GM21825 (cell line): ENCODE results near the gene OPRM1.
"Not testable (repeated sequence)": the region's sequence is repeated elsewhere in the genome, so short reads cannot be mapped to it uniquely, and the experiment has no call there.

Experiments
- ATAC-seq: cut with Tn5 transposase; IDR thresholded peaks from one replicate; pipeline ENCODE4 v1.9.1; 2021; ENCODE audit warnings: mild to moderate bottlenecking, moderate library complexity; ENCODE audit not compliant: unreplicated experiment

The OPRM1 gene

GRCh38 chr6:154039231-154039842, at the start of gene OPRM1:
OPRM1 (plus strand) TSS chr6:154039240; CDS start chr6:154039545, 305 bp downstream.
- ATAC-seq = no peak

- no peak for ATAC-seq
These were observed 49.1 kb upstream of the OPRM1 start for GRCh38 chr6:153989989-153990388.

DNA sequence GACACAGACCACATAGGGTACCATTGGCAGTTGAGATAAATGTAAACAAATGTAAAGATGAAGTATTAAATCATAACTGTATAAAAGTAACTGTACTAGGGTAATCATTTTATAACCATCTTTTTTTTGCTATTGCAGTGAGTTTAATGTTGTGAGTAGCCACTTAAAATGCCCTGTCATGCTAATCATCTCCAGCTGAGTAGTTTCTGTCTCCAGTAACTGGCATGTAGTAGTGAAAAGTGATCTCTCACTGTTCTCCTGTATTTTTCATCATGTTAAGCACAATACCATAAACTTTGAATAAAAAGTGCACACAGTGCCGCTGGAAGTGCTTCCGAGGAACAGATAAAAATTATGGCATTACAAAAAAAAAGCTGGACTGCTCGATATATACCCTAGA, 45.0 kb upstream of the OPRM1 start:
- ATAC-seq = no peak

DNA sequence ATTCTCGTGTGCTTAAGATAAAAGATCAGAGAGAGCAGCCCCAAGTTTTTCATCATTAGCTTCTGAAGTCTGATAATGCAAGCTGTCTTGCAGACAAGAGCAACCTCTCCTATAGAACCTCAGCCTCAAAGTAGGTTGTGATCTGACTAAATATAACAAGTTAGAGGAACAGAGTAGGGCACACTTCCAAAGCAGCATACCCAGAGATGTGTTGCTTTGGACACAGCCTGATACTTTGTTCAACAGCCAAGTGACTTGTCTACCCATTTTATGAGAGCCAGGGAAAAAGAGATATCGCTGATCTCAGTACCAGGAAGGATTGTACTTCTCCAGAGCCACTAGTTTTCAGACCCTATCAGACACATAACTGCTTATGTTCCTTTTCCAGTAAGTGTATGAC, 44.2 kb upstream of the OPRM1 start:
- no peak for ATAC-seq

- no peak for ATAC-seq
These were observed 41.8 kb upstream of the OPRM1 start for GRCh38 chr6:153997221-153997620.

DNA sequence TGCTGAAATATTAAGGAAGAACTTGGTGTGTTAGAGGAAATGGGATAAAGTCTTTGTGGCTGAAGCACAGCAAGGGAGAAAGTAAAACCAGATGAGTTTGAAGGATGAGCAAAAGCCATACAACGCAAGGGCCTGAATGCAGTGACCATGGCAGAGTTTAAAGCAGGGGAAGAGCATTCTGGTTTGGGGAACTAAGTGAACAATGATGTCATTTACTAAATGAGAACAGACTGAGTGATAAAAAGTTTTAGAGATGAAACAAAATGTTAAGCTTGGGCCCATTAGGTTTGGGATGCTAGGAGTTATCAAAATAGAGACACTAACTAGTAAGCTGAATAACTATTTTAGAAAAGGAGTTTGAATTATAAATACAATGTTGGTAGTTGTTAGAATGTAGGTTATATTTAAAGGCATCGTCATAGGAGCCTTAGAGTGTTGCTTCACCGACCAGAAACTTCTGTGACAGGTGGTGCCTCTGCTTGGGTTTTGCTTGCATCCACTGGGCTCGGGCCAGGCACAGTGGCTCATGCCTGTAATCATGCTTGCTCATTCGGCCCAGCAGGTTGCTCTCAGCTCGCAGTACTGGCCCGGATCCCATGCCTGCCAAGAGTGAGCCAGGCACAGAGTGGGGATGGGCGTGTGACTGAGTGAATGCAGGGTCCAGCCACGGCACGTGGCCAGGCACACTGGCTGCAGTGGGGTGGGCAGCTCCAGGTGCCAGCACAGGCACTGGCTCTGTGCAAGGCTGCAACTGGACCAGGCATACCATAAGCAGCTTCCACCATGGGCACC, 37.4 kb upstream of the OPRM1 start:
- ATAC-seq = no peak

DNA sequence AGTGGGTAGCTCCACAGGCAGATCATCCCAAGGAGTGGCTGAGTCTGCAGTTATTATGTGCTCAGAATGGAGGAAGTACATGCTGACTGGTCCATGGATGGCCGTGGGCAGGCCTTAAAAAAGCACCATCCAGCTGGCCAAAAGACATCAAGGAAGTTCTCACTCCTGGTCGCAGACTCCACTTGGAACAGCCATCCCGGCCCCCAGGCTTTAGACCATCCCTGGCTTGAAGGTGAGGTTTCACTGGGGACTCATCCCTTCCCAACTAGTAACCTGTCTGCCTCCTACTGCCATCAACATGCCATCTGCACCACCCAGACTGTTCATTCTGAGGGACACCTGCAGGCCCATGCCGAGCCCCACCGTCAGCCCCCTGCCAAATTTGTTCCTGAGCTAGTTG, 36.1 kb upstream of the OPRM1 start:
- no peak for ATAC-seq

DNA sequence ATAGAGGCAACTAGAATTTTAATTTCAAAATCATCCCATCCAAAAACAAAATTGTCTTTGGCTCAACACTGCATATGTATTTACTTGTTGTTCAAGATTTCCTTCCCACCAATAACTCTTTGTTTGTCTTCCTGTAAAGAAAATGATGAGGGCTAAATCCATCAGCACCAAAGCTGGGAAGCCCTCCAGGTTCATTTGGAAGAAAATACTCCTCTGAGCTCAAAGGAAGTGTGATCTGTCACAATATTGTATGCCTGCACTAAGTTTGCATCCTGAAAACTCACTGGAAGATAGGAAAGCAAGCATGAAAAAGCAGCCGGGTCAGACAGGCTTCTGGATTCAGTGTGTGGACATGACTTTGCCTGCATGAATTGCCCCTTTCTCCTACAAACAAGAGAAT, 28.7 kb upstream of the OPRM1 start:
- ATAC-seq = no peak

DNA sequence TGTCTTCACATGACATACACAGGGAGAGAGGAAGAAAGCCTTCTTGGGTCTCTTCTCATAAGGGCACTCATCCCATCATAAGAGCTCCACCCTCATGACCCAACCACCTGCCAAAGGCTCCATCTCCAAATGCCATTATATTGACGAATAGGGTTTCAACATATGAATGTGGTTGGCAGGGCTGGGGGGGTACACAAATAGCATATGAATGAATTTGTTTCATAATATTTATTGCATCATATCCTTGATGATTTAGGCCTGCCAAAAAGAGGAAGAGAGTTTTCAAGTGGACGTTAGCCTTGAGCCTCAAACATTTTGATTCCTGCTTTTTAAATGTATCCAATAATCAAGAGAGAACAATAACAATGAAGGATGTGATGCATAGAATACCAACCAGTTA, 26.2 kb upstream of the OPRM1 start:
- ATAC-seq = no peak

GRCh38 chr6:154017786-154018185, 21.3 kb upstream of the OPRM1 start:
- no peak for ATAC-seq

DNA sequence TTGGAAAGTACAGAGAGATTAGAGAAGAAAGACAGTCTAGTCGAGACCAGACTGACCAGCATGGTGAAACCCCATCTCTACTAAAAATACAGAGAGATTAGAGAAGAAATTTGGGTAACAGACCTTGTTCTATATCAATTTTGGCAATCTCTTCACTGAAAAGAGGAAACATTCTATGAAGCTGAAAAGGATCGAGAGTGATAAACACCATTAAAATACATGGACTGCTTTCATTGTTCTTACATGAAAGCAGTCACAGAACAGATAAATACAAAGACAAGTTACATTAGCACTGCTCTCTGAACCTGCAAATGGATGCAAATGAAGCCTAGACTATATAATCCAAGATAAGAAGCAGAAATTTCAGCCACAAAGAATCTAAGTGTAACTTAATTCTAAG, 8.4 kb upstream of the OPRM1 start:
- no peak for ATAC-seq

DNA sequence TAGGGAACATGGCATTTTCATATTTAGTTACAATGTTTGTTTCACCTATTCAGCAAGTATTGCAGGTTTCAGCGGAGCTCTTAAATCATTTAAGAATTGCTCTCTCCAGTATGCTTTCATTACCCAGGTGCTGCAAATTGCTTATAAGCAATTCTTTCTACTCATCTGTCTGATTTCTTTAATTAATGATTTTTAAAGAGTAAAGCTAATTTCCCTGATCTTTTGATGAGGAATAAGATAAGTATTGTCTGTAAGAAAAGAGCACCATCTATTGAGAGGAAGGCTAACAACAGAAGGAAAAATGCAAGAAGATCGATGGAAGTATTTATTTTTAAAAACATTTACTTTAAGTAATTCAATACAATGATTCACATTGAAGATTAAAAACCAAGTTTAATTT, 2.0 kb downstream of the OPRM1 start:
- no peak for ATAC-seq

DNA sequence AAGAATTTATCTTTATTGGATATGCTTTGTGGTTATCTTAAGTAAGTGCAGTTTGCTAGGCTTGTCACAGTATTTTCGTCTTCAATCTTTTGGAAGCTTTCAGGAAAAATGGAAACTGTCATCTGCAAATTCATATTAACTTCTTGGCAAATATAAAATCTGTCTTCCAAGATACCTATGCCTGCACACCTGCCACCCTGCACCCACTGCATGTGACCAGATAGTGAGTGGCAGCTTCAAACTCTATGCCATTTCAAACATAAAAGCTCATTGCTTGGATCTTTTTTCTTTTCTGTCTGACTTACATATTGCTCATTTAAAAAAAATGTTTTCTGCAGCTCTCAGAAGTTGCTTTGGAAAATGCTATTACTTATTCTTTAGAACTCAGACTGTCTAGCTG, 14.1 kb downstream of the OPRM1 start:
- ATAC-seq = no peak

- ATAC-seq = no peak
These were observed 17.5 kb downstream of the OPRM1 start for GRCh38 chr6:154056536-154056935.

- no peak for ATAC-seq
These were observed 18.1 kb downstream of the OPRM1 start for GRCh38 chr6:154057098-154057497.

GRCh38 chr6:154058963-154059680, 20.1 kb downstream of the OPRM1 start:
- no peak for ATAC-seq

DNA sequence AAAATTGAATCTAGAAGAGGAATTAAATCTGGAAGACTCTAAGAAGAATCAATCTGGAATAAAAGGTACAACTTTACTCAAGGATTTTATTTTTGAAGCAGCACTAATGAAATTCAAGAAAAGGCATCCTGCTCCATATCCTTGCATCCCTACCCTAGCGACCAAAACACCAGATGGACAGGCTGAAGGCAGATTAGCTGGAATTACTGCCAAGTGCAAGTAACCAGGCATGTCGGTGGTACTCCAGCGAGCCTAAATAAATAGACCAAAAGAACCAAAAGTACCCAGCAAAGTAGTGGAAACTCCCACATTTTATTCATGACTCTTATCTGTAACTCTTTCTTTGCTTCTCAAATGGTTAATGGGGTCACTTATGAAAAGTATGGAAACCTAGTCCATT, 21.0 kb downstream of the OPRM1 start:
- no peak for ATAC-seq

DNA sequence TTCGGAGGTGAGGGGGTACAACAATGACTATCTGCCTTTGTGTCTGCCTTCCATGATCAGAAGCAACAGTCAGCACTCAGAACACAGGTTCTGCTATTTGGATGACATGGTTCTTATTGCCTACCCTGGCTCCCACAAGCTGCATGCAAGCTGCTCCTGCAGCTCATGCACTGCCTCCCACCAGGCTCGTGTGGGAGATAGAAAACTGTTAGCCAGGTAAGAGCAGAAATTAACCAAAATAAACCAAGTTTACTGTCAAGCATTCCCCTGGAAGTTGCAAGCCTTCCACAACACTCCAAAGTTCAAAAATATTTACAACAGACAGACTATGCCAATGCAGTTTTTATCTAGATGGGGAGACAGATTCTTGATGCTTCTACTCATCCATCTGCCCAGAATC, 31.0 kb downstream of the OPRM1 start:
- ATAC-seq = no peak

GRCh38 chr6:154070657-154071056, 31.6 kb downstream of the OPRM1 start:
- ATAC-seq = no peak

DNA sequence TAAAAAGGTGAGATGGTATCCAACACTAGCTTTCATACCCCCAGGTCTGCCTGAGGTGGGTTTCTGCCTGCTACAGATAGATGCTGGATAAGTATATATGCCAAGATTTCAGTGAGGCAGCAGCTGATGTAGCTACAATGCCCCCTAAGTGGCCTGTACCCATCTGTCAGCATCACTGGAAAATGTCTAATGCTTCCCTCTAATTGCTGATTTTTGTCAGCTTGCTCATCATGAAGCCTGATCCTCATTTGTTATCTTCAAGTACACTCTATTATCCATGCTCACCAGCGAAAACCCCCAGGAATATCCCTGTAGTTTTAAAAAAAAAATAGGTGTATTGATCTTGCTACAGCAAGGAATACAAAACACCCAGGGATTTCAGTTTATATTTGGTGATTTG, 32.2 kb downstream of the OPRM1 start:
- no peak for ATAC-seq

GRCh38 chr6:154071711-154072110, 32.7 kb downstream of the OPRM1 start:
- ATAC-seq = no peak

GRCh38 chr6:154078596-154078995, 39.6 kb downstream of the OPRM1 start:
- ATAC-seq = not testable (repeated sequence)
